AG09309 (cell line): ENCODE data around the gene DARS2.
A peak's percentile ranks its signal among the peaks of the same experiment; 100 is the strongest.

Source experiments
- DNase-seq: peaks from one replicate; pipeline ENCODE4 v3.0.0-alpha.2; 2010; ENCODE audit warnings: low read depth
- H3K4me3 ChIP-seq: 2 replicates; pipeline ENCODE4 v1.5.1; 2011; ENCODE audit warnings: mild to moderate bottlenecking, low read depth, low read length, moderate library complexity; ENCODE audit not compliant: control insufficient read depth
- CTCF ChIP-seq: IDR thresholded peaks from 2 replicates; pipeline ENCODE4 v1.5.1; 2011; ENCODE audit warnings: mild to moderate bottlenecking, low read depth, low read length, inconsistent platforms; ENCODE audit not compliant: insufficient read depth, control insufficient read depth; ENCODE audit errors: missing control alignments

Gene DARS2

GRCh38 chr1:173866413-173867115, 42.1 kb downstream of the DARS2 start:
- TF ChIP-seq CTCF = no peak
- DNase-seq = no peak
- H3K4me3 ChIP-seq = peak overlapping the region; percentile 75

- no peak for TF ChIP-seq CTCF
- H3K4me3 ChIP-seq = peak overlapping the region; percentile 75
- no peak for DNase-seq
These were observed 42.8 kb downstream of the DARS2 start for GRCh38 chr1:173867141-173867752.

- peak within 1 kb of the TSS; percentile 75 for H3K4me3 ChIP-seq
- TF ChIP-seq CTCF = no peak
- DNase-seq = peak; percentile 98
These were observed 43.3 kb downstream of the DARS2 start, which contains the start of gene GAS5 for GRCh38 chr1:173867753-173868265. Gene GAS5 (minus strand): TSS chr1:173867989.

GRCh38 chr1:173868266-173869020, 44.0 kb downstream of the DARS2 start, which contains the start of gene ZBTB37:
Gene ZBTB37 (plus strand): TSS chr1:173868380. CDS start chr1:173870226, 1,846 bp downstream.
- H3K4me3 ChIP-seq = peak within 1 kb of the TSS; percentile 75
- TF ChIP-seq CTCF = no peak
- no peak for DNase-seq

GRCh38 chr1:173869021-173869359, 44.5 kb downstream of the DARS2 start:
- DNase-seq = no peak
- no peak for TF ChIP-seq CTCF
- H3K4me3 ChIP-seq = peak overlapping the region; percentile 75

GRCh38 chr1:173870252-173871075, 46.0 kb downstream of the DARS2 start:
- no peak for DNase-seq
- no peak overlapping the region for H3K4me3 ChIP-seq

More at GRCh38 chr1:173870252-173871075, 46.0 kb downstream of the DARS2 start:
- no peak for TF ChIP-seq CTCF
